H1 (cell line): ENCODE results near the gene IFT122. TPM values are rescaled to one million over a fixed set of nuclear protein-coding genes. Genes with fewer than 3 reads are reported as not detected.

Source experiments
- CTCF ChIA-PET: fragments of 300-600 bp; sonication (Branson Sonifier 250); formaldehyde crosslinking; loops from one replicate; lab custom pipeline; 2021; ENCODE audit not compliant: partially characterized antibody; lab: Charles Lee
- POLR2A ChIA-PET: fragments of 300-600 bp; sonication (Branson Sonifier 250); formaldehyde crosslinking; loops from one replicate; lab custom pipeline; 2021; ENCODE audit warnings: inconsistent platforms; ENCODE audit not compliant: partially characterized antibody; lab: Charles Lee
- DNase-seq, 2 experiments: peaks; one replicate each; pipeline versions ENCODE4 v3.0.0 to v3.0.0-alpha.2; 2010 to 2022; ENCODE audit warnings: low spot score in 2 of 2, low read depth in 1 of 2, mixed read lengths in 1 of 2
- FAIRE-seq: peaks from 2 replicates; lab custom pipeline; 2011; peaks lifted over from hg19 to GRCh38; lab: Jason Lieb, UNC
- H2AFZ ChIP-seq: 2 replicates; pipeline ENCODE4 v1.8.1; 2012; ENCODE audit warnings: low read length, inconsistent platforms
- H2AK5ac ChIP-seq: 2 replicates; pipeline ENCODE4 v1.6.1; 2013; ENCODE audit warnings: low read depth, low read length
- H2BK120ac ChIP-seq: replicated peaks from 2 replicates; pipeline ENCODE3; 2013; ENCODE audit warnings: low read depth, low read length, inconsistent platforms
- H2BK12ac ChIP-seq: 2 replicates; pipeline ENCODE4 v1.6.1; 2013; ENCODE audit warnings: low read depth, low read length
- H2BK15ac ChIP-seq: 2 replicates; pipeline ENCODE4 v1.6.1; 2013; ENCODE audit warnings: low read length
- H2BK20ac ChIP-seq: 2 replicates; pipeline ENCODE4 v1.6.1; 2013; ENCODE audit warnings: low read length
- H2BK5ac ChIP-seq: 2 replicates; pipeline ENCODE4 v1.6.1; 2013; ENCODE audit warnings: low read depth, low read length
- H3K14ac ChIP-seq: 2 replicates; pipeline ENCODE4 v1.6.1; 2013; ENCODE audit warnings: inconsistent platforms; ENCODE audit not compliant: insufficient read length
- H3K18ac ChIP-seq: 2 replicates; pipeline ENCODE4 v1.6.1; 2013; ENCODE audit warnings: low read length; ENCODE audit errors: extremely low read depth
- H3K23ac ChIP-seq: 2 replicates; pipeline ENCODE4 v1.6.1; 2013; ENCODE audit warnings: inconsistent platforms; ENCODE audit not compliant: insufficient read length
- H3K23me2 ChIP-seq: 2 replicates; pipeline ENCODE4 v1.6.1; 2013; ENCODE audit warnings: low read depth, low read length
- H3K27ac ChIP-seq: 2 replicates; pipeline ENCODE4 v1.6.1; 2011; ENCODE audit warnings: low read depth, low read length, inconsistent platforms
- H3K27me3 ChIP-seq, 4 experiments: replicated peaks in 1 of 4; 1 replicate in 1 of 4; 2 replicates in 3 of 4; pipeline versions ENCODE4 v1.6.1 to v1.8.1; 2011 to 2013; ENCODE audit warnings: low read length in 3 of 4, mild to moderate bottlenecking in 3 of 4, inconsistent platforms in 2 of 4, mixed read lengths in 2 of 4, moderate library complexity in 1 of 4; ENCODE audit not compliant: control insufficient read depth in 3 of 4, insufficient read depth in 3 of 4; ENCODE audit errors: extremely low read depth in 1 of 4
- H3K36me3 ChIP-seq, 4 experiments: 2 replicates each; pipeline versions ENCODE4 v1.6.1 to v1.8.1; 2011 to 2013; ENCODE audit warnings: mild to moderate bottlenecking in 4 of 4, low read length in 3 of 4, moderate library complexity in 2 of 4, control low read depth in 1 of 4, inconsistent platforms in 1 of 4; ENCODE audit not compliant: insufficient read depth in 4 of 4, control insufficient read depth in 2 of 4
- H3K4ac ChIP-seq: replicated peaks from 2 replicates; pipeline ENCODE3; 2013; ENCODE audit warnings: low read length, low read depth, mixed read lengths, inconsistent platforms; ENCODE audit not compliant: insufficient read length
- H3K4me1 ChIP-seq, 4 experiments: replicated peaks in 1 of 4; 1 replicate in 1 of 4; 2 replicates in 3 of 4; pipeline versions ENCODE4 v1.6.1 to v1.8.1; 2011 to 2013; ENCODE audit warnings: low read length in 3 of 4, inconsistent platforms in 2 of 4, mixed read lengths in 1 of 4; ENCODE audit not compliant: insufficient read depth in 4 of 4, control insufficient read depth in 3 of 4
- H3K4me2 ChIP-seq, 2 experiments: 2 replicates each; pipeline versions ENCODE4 v1.6.1 to v1.8.1; 2011 to 2013; ENCODE audit warnings: low read depth in 2 of 2, low read length in 2 of 2, control low read depth in 1 of 2, inconsistent platforms in 1 of 2, mild to moderate bottlenecking in 1 of 2; ENCODE audit not compliant: insufficient read depth in 1 of 2
- H3K4me3 ChIP-seq, 4 experiments: fragments of 200-600, 300-600 bp in 1 of 4; sonication (generic), shearing (Covaris generic), sonication (Bioruptor Twin) in 1 of 4; 2 replicates each; pipeline versions ENCODE4 v1.5.1 to v1.8.1; 2011 to 2016; ENCODE audit warnings: low read length in 4 of 4, low read depth in 3 of 4, control low read depth in 2 of 4, inconsistent platforms in 2 of 4, mild to moderate bottlenecking in 2 of 4, mixed read lengths in 1 of 4, moderate library complexity in 1 of 4; ENCODE audit not compliant: insufficient read depth in 2 of 4; ENCODE audit errors: extremely low read depth in 1 of 4
- H3K56ac ChIP-seq: replicated peaks from 2 replicates; pipeline ENCODE3; 2013; ENCODE audit warnings: low read depth, mild to moderate bottlenecking, mixed read lengths, low read length, inconsistent platforms; ENCODE audit not compliant: insufficient read length
- H3K79me1 ChIP-seq: 2 replicates; pipeline ENCODE4 v1.6.1; 2013; ENCODE audit warnings: low read depth, low read length, control low read depth
- H3K79me2 ChIP-seq, 2 experiments: 2 replicates each; pipeline versions ENCODE4 v1.6.1 to v1.8.1; 2012 to 2013; ENCODE audit warnings: low read length in 2 of 2, mild to moderate bottlenecking in 2 of 2, inconsistent platforms in 1 of 2; ENCODE audit not compliant: insufficient read depth in 2 of 2, control insufficient read depth in 1 of 2
- H3K9ac ChIP-seq, 4 experiments: replicated peaks in 1 of 4; 1 replicate in 1 of 4; 2 replicates in 3 of 4; pipeline versions ENCODE4 v1.6.1 to v1.8.1; 2011 to 2013; ENCODE audit warnings: low read depth in 3 of 4, low read length in 3 of 4, control low read depth in 2 of 4, mild to moderate bottlenecking in 2 of 4, moderate library complexity in 2 of 4, inconsistent platforms in 1 of 4; ENCODE audit errors: extremely low read depth in 1 of 4
- H3K9me3 ChIP-seq, 2 experiments: 2 replicates each; pipeline versions ENCODE4 v1.6.1 to v1.8.1; 2012 to 2013; ENCODE audit warnings: mild to moderate bottlenecking in 2 of 2, moderate library complexity in 2 of 2, control low read depth in 1 of 2, inconsistent platforms in 1 of 2, low read depth in 1 of 2, low read length in 1 of 2, mixed read lengths in 1 of 2; ENCODE audit not compliant: insufficient read depth in 2 of 2
- H4K20me1 ChIP-seq, 2 experiments: replicated peaks in 1 of 2; 2 replicates each; pipeline versions ENCODE3 to v1.8.1; 2011 to 2013; ENCODE audit warnings: inconsistent platforms in 2 of 2, low read length in 2 of 2, mild to moderate bottlenecking in 1 of 2; ENCODE audit not compliant: insufficient read depth in 2 of 2, control insufficient read depth in 1 of 2
- H4K5ac ChIP-seq: 2 replicates; pipeline ENCODE4 v1.6.1; 2013; ENCODE audit warnings: low read length, low read depth, mixed read lengths, inconsistent platforms; ENCODE audit not compliant: insufficient read length
- H4K8ac ChIP-seq: 2 replicates; pipeline ENCODE4 v1.8.0; 2013; ENCODE audit warnings: mild to moderate bottlenecking, moderate library complexity, low read length, inconsistent platforms; ENCODE audit not compliant: insufficient read depth; ENCODE audit errors: extremely low read depth
- H4K91ac ChIP-seq: replicated peaks from 2 replicates; pipeline ENCODE3; 2013; ENCODE audit warnings: low read length, mixed read lengths, inconsistent platforms; ENCODE audit not compliant: insufficient read length
- JUN ChIP-seq: IDR thresholded peaks from 2 replicates; pipeline ENCODE4 v1.6.1; 2011; ENCODE audit warnings: low read depth, mild to moderate bottlenecking, improper control_type of control experiment, low read length
- KDM4A ChIP-seq: IDR thresholded peaks from one replicate; pipeline ENCODE4 v1.7.1; 2012; ENCODE audit warnings: low read depth, mild to moderate bottlenecking, moderate library complexity, low read length, inconsistent platforms; ENCODE audit not compliant: severe bottlenecking
- SP1 ChIP-seq: IDR thresholded peaks from 2 replicates; pipeline ENCODE4 v1.6.1; 2011; ENCODE audit warnings: low read depth, low read length
- SUZ12 ChIP-seq: fragments of 200-600 bp; sonication (generic); IDR thresholded peaks from 2 replicates; pipeline ENCODE4 v1.6.1; 2012; ENCODE audit warnings: mild to moderate bottlenecking, inconsistent platforms, low read length, moderate library complexity, mixed read lengths
- TEAD4 ChIP-seq: IDR thresholded peaks from 2 replicates; pipeline ENCODE4 v1.6.1; 2012; ENCODE audit warnings: low read depth, low read length, inconsistent platforms, mixed read lengths
- WGBS, 2 experiments: shearing (Covaris generic) in 1 of 2; methylation state at CpG; one replicate each; pipeline versions ENCODE4 v1.1.6 to v1.1.7; 2013 to 2015; ENCODE audit warnings: low lambda C conversion rate in 2 of 2, mixed read lengths in 2 of 2, inconsistent platforms in 1 of 2, low coverage in 1 of 2, missing lambda C conversion rate in 1 of 2; ENCODE audit not compliant: insufficient replicate concordance in 2 of 2, insufficient coverage in 1 of 2, insufficient read length in 1 of 2; ENCODE audit errors: extremely low coverage in 1 of 2, missing lambda C conversion rate in 1 of 2; 5-methylcytosine and 5-hydroxymethylcytosine counted together
- polyA plus RNA-seq, 7 experiments: library from polyadenylated mRNA; depleted of rRNA in 3 of 7; stranded (reverse) in 5 of 7; unstranded in 2 of 7; fragments of >200 nt in 5 of 7; fragments of 200-250 nt in 2 of 7; gene quantifications; 1 replicate in 5 of 7; 2 replicates in 1 of 7; 4 replicates in 1 of 7; pipeline versions ENCODE4 v1.2.1 to v1.2.3, GENCODE V29; 2011 to 2013; ENCODE audit warnings: missing spikeins in 2 of 7, mixed read lengths in 2 of 7
- total RNA-seq: library from RNA; stranded (reverse); fragmentation: NEBNext Ultra II Directional; extraction: Animal tissue kit (Norgen Biotek cat#: 25700); gene quantifications from 2 replicates; pipeline ENCODE4 v1.2.1, GENCODE V29; 2021
- TF ChIP-seq, protein P1 (sequence below), 3 experiments: IDR thresholded peaks; 1 replicate in 2 of 3; 2 replicates in 1 of 3; pipeline versions ENCODE4 v1.5.1 to v1.6.1; 2011; ENCODE audit warnings: low read length in 3 of 3, mild to moderate bottlenecking in 3 of 3, inconsistent platforms in 2 of 3, low read depth in 1 of 3, moderate library complexity in 1 of 3; ENCODE audit not compliant: insufficient read depth in 1 of 3; ENCODE audit errors: control extremely low read depth in 1 of 3
- TF ChIP-seq, protein P2 (sequence below): IDR thresholded peaks from 2 replicates; pipeline ENCODE4 v1.6.1; 2012; ENCODE audit warnings: low read length, inconsistent platforms
- TF ChIP-seq, protein P3 (sequence below): IDR thresholded peaks from 2 replicates; pipeline ENCODE4 v1.6.1; 2011; ENCODE audit warnings: low read length, improper control_type of control experiment

The IFT122 gene
- total and polyA plus RNA-seq, 2 of the 8 experiments (the other 6 are each of a cell fraction or from before 2014, with no cell fraction given), result 23.7 to 25.1 TPM

DNA sequence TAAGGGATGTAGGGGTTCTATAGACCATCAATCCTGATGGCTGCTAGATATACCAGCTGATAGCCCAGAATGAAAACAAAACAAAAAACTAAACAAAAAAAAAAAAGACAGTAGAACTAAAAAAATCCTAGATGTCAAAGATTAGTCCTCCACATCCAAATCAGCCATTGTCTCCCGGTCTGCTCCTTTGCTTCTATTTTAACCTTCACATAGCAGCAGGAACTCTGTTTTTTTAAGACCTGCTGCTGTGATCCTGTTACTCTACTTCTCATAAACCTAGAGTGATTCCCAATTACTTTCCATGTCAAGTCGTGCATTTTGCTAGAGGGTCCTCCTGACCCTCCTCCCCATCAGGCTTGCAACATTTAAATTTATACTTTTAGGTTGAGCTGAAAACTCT is 2.5 kb downstream of the IFT122 start:
- no peak overlapping the region for H2AK5ac ChIP-seq
- H2BK20ac ChIP-seq, result no peak overlapping the region
- peaks cover 0 to 33% of the 10 kb centered on the region in 2 experiments; a peak in 3 of 4 replicates for H3K79me2 ChIP-seq
- H3K4ac ChIP-seq, result no peak overlapping the region
- H2BK5ac ChIP-seq, result no peak overlapping the region
- H4K91ac ChIP-seq, result no peak overlapping the region
- H3K9me3 ChIP-seq, result no peaks in the 10 kb centered on the region
- no peak overlapping the region for H4K8ac ChIP-seq
- H2BK120ac ChIP-seq, result no peak overlapping the region
- H2BK15ac ChIP-seq, result no peak overlapping the region
- H3K9ac ChIP-seq, result no peak overlapping the region
- no peaks in the 10 kb centered on the region for H4K20me1 ChIP-seq
- H3K27me3 ChIP-seq, result no peaks in the 10 kb centered on the region
- H4K5ac ChIP-seq, result no peak overlapping the region
- no peak overlapping the region for H3K4me3 ChIP-seq
- no peak for FAIRE-seq
- H3K56ac ChIP-seq, result no peak overlapping the region
- 81% methylated on average over 2 of the region's 2 CpGs; no CpG with 5 or more reads in 1 of the 2 experiments for WGBS, 2 experiments
- H3K36me3 ChIP-seq, result peaks cover 0 to 5% (median 2%) of the 10 kb centered on the region in 4 experiments; a peak in 4 of 8 replicates
- no peak overlapping the region; a peak in 1 of 4 replicates for H3K4me2 ChIP-seq
- H2BK12ac ChIP-seq, result no peak overlapping the region
- peaks cover 1% of the 10 kb centered on the region; the same call in 1 of the 2 replicates for H3K23me2 ChIP-seq
- no peak overlapping the region for H3K27ac ChIP-seq
- no peak overlapping the region for H3K14ac ChIP-seq
- peaks cover 0 to 10% (median 8%) of the 10 kb centered on the region in 4 experiments; a peak in 6 of 7 replicates for H3K4me1 ChIP-seq
- DNase-seq, result no peak
- no peak overlapping the region for H3K18ac ChIP-seq
- POLR2A ChIA-PET, result no interaction called here
- CTCF ChIA-PET, result interaction anchor here (0.9 kb wide), 1 partner anchor 20 kb away, joined by 4 read pairs; no protein-coding TSS in a partner anchor
- H2AFZ ChIP-seq, result no peak overlapping the region
- H3K79me1 ChIP-seq, result peaks cover 2% of the 10 kb centered on the region; the same call in 1 of the 2 replicates
- H3K23ac ChIP-seq, result no peak overlapping the region
- TF ChIP-seq, protein P1, sequence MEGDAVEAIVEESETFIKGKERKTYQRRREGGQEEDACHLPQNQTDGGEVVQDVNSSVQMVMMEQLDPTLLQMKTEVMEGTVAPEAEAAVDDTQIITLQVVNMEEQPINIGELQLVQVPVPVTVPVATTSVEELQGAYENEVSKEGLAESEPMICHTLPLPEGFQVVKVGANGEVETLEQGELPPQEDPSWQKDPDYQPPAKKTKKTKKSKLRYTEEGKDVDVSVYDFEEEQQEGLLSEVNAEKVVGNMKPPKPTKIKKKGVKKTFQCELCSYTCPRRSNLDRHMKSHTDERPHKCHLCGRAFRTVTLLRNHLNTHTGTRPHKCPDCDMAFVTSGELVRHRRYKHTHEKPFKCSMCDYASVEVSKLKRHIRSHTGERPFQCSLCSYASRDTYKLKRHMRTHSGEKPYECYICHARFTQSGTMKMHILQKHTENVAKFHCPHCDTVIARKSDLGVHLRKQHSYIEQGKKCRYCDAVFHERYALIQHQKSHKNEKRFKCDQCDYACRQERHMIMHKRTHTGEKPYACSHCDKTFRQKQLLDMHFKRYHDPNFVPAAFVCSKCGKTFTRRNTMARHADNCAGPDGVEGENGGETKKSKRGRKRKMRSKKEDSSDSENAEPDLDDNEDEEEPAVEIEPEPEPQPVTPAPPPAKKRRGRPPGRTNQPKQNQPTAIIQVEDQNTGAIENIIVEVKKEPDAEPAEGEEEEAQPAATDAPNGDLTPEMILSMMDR (IDR thresholded peaks at IDR 0.05; ENCODE audit: control extremely low read depth in 1 of 3, insufficient read depth in 1 of 3, low read depth in 1 of 3, low read length in 3 of 3), result no peak
- TF ChIP-seq TEAD4, result no peak
- TF ChIP-seq SUZ12, result no peak
- TF ChIP-seq JUN, result no peak
- no peak for TF ChIP-seq KDM4A
- TF ChIP-seq, protein P2, sequence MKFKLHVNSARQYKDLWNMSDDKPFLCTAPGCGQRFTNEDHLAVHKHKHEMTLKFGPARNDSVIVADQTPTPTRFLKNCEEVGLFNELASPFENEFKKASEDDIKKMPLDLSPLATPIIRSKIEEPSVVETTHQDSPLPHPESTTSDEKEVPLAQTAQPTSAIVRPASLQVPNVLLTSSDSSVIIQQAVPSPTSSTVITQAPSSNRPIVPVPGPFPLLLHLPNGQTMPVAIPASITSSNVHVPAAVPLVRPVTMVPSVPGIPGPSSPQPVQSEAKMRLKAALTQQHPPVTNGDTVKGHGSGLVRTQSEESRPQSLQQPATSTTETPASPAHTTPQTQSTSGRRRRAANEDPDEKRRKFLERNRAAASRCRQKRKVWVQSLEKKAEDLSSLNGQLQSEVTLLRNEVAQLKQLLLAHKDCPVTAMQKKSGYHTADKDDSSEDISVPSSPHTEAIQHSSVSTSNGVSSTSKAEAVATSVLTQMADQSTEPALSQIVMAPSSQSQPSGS, result no peak
- TF ChIP-seq SP1, result no peak
- TF ChIP-seq, protein P3, sequence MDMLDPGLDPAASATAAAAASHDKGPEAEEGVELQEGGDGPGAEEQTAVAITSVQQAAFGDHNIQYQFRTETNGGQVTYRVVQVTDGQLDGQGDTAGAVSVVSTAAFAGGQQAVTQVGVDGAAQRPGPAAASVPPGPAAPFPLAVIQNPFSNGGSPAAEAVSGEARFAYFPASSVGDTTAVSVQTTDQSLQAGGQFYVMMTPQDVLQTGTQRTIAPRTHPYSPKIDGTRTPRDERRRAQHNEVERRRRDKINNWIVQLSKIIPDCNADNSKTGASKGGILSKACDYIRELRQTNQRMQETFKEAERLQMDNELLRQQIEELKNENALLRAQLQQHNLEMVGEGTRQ, result no peak
